K562 (cell line): ENCODE measurements around the gene HOXD12. TPM values are rescaled to one million over a fixed set of nuclear protein-coding genes. Genes with fewer than 3 reads are reported as not detected.

Experiments used
- ATAC-seq: fragments of 200-7000 bp; cut with Tn5 transposase; 3 replicates; pipeline ENCODE4 v1.9.1; 2020; ENCODE audit warnings: moderate library complexity
- BruUV-seq: library from RNA; stranded (reverse); fragments of 400-500 nt; replicated peaks from 2 replicates; lab custom pipeline; 2021; lab: Mats Ljungman, UMichigan
- CTCF ChIA-PET: fragments of 300-600 bp; formaldehyde crosslinking; extraction: SDS; loops from one replicate; lab custom pipeline; 2021; ENCODE audit warnings: low intra/inter-chr PET ratio; lab: Yijun Ruan, JAX
- POLR2A ChIA-PET: fragments of 300-600, 350-650 bp; sonication (Branson Sonifier 250); formaldehyde crosslinking; extraction: SDS; loops from one replicate; lab custom pipeline; 2021; ENCODE audit warnings: antibody characterized with exemption, inconsistent platforms; lab: Yijun Ruan, JAX
- DNase-seq, 4 experiments: peaks; one replicate each; pipeline versions ENCODE4 v3.0.0 to v3.0.0-alpha.2; 2011 to 2018; ENCODE audit warnings: low spot score in 3 of 4, mixed read lengths in 3 of 4; ENCODE audit errors: extremely low read depth in 1 of 4
- FAIRE-seq: peaks from 2 replicates; lab custom pipeline; 2011; peaks lifted over from hg19 to GRCh38; lab: Jason Lieb, UNC
- H2AFZ ChIP-seq: 2 replicates; pipeline ENCODE4 v1.6.0; 2011; ENCODE audit warnings: low read depth, low read length, control low read depth, inconsistent platforms
- H3K27ac ChIP-seq: fragments of 200-600 bp; 3 replicates; pipeline ENCODE4 v1.8.0; 2011; ENCODE audit warnings: low read depth, mild to moderate bottlenecking, control low read depth, inconsistent platforms, low read length, moderate library complexity, mixed read lengths; ENCODE audit errors: extremely low read depth
- H3K27me3 ChIP-seq, 2 experiments: fragments of 300-600 bp in 1 of 2; 2 replicates in 1 of 2; 3 replicates in 1 of 2; pipeline versions ENCODE4 v1.6.0 to v1.8.0; 2011; ENCODE audit warnings: inconsistent platforms in 2 of 2, low read length in 2 of 2, mild to moderate bottlenecking in 1 of 2, mixed read lengths in 1 of 2, moderate library complexity in 1 of 2; ENCODE audit not compliant: control insufficient read depth in 2 of 2, insufficient read depth in 2 of 2
- H3K36me3 ChIP-seq: fragments of 300-600 bp; 3 replicates; pipeline ENCODE4 v1.8.0; 2011; ENCODE audit warnings: mild to moderate bottlenecking, low read length, inconsistent platforms; ENCODE audit not compliant: control insufficient read depth, insufficient read depth
- H3K4me1 ChIP-seq, 2 experiments: fragments of 200-600 bp in 1 of 2; replicated peaks in 1 of 2; 2 replicates in 1 of 2; 3 replicates in 1 of 2; pipeline versions ENCODE4 v1.5.1 to v1.8.0; 2011; ENCODE audit warnings: inconsistent platforms in 2 of 2, low read length in 2 of 2, mild to moderate bottlenecking in 1 of 2, mixed read lengths in 1 of 2, moderate library complexity in 1 of 2; ENCODE audit not compliant: control insufficient read depth in 2 of 2, insufficient read depth in 2 of 2
- H3K4me2 ChIP-seq: 2 replicates; pipeline ENCODE4 v1.6.1; 2011; ENCODE audit warnings: low read length, control low read depth, inconsistent platforms, mixed read lengths; ENCODE audit not compliant: insufficient read depth
- H3K4me3 ChIP-seq: fragments of 200-600 bp; sonication (generic), shearing (Covaris generic); 2 replicates; pipeline ENCODE4 v1.5.1; 2016; ENCODE audit warnings: control low read depth, inconsistent platforms
- H3K79me2 ChIP-seq: fragments of 200-600 bp; 3 replicates; pipeline ENCODE4 v1.8.0; 2011; ENCODE audit warnings: low read length, inconsistent platforms; ENCODE audit not compliant: control insufficient read depth, insufficient read depth
- H3K9ac ChIP-seq, 2 experiments: 2 replicates each; pipeline versions ENCODE4 v1.6.0 to v1.6.1; 2011; ENCODE audit warnings: low read depth in 2 of 2, low read length in 2 of 2, control low read depth in 1 of 2, inconsistent platforms in 1 of 2, mild to moderate bottlenecking in 1 of 2, mixed read lengths in 1 of 2; ENCODE audit not compliant: insufficient read depth in 1 of 2
- H3K9me1 ChIP-seq: one replicate; pipeline ENCODE4 v1.6.0; 2011; ENCODE audit warnings: inconsistent platforms, mild to moderate bottlenecking, low read length, moderate library complexity; ENCODE audit not compliant: control insufficient read depth, insufficient read depth
- H3K9me3 ChIP-seq: replicated peaks from 2 replicates; pipeline ENCODE4 v1.5.1; 2011; ENCODE audit warnings: low read depth, low read length, inconsistent platforms; ENCODE audit not compliant: control insufficient read depth, insufficient read depth
- H4K20me1 ChIP-seq: replicated peaks from 2 replicates; pipeline ENCODE4 v1.6.1; 2011; ENCODE audit warnings: low read length, inconsistent platforms, mixed read lengths; ENCODE audit not compliant: control insufficient read depth, insufficient read depth
- EGR1 ChIP-seq: fragments of 450-650 bp; conservative IDR thresholded peaks from 2 replicates; pipeline ENCODE4 v1.6.1; 2017; ENCODE audit warnings: mild to moderate bottlenecking
- PHF20 ChIP-seq: fragments of 450-650 bp; IDR thresholded peaks from 2 replicates; pipeline ENCODE4 v1.6.1; 2018; ENCODE audit not compliant: partially characterized antibody
- RBM39 ChIP-seq: fragments of 200-400 bp; formaldehyde crosslinking; optimal IDR thresholded peaks from 2 replicates; pipeline ENCODE3; 2018; ENCODE audit warnings: low read depth, low read length
- TCFL5 ChIP-seq: fragments of 250-450 bp; sonication (Bioruptor Pico); conservative IDR thresholded peaks from 2 replicates; pipeline ENCODE4 v1.6.1; 2021; ENCODE audit warnings: mild to moderate bottlenecking, moderate library complexity, matching md5 sums
- ZNF253 ChIP-seq: fragments of 250-450 bp; sonication (Bioruptor Pico); conservative IDR thresholded peaks from 2 replicates; pipeline ENCODE4 v1.6.1; 2021; ENCODE audit warnings: mild to moderate bottlenecking
- ZNF316 ChIP-seq: fragments of 450-650 bp; IDR thresholded peaks from 2 replicates; pipeline ENCODE4 v1.6.1; 2016
- ZNF830 ChIP-seq: fragments of 250-450 bp; sonication (Bioruptor Pico); IDR thresholded peaks from 2 replicates; pipeline ENCODE4 v1.5.0; 2021; ENCODE audit warnings: mild to moderate bottlenecking
- WGBS: fragments of 100-300 bp; shearing (Covaris generic); methylation state at CpG from one replicate; pipeline ENCODE4 v1.1.6; 2016; ENCODE audit warnings: low coverage, mixed read lengths; ENCODE audit not compliant: insufficient coverage; ENCODE audit errors: missing lambda C conversion rate; 5-methylcytosine and 5-hydroxymethylcytosine counted together
- in situ Hi-C: fragments of 300-500 bp; cut with MboI; formaldehyde crosslinking; loops from 4 replicates; pipeline ENCODE4 v1.15.0; 2018; ENCODE audit warnings: inconsistent platforms, mixed read lengths
- intact Hi-C: fragments of 100-400 bp; cut with micrococcal nuclease; formaldehyde crosslinking; loops from 2 replicates; pipeline ENCODE4 v1.14.2; 2022
- polyA plus RNA-seq, 8 experiments: library from polyadenylated mRNA; depleted of rRNA in 4 of 8; stranded (reverse) in 5 of 8; unstranded in 3 of 8; fragments of >200 nt; fragmentation: Nextera tagmentation in 2 of 8; fragmentation: Illumina TruSeq in 1 of 8; extraction: Ambion mirVana in 2 of 8; extraction: Trizol in 1 of 8; gene quantifications; 2 replicates each; pipeline versions ENCODE4 v1.2.1 to v1.2.3, GENCODE V29; 2011 to 2014; ENCODE audit warnings: inconsistent platforms in 1 of 8, missing spikeins in 1 of 8
- total RNA-seq, 7 experiments: library from RNA; depleted of rRNA in 6 of 7; stranded (reverse); fragments of >200 nt in 6 of 7; fragmentation: Illumina TruSeq in 2 of 7; extraction: Trizol in 2 of 7; gene quantifications; 2 replicates each; pipeline versions ENCODE4 v1.2.1 to v1.2.3, GENCODE V29; 2011 to 2021; ENCODE audit warnings: low replicate concordance in 1 of 7

The HOXD12 gene
- total and polyA plus RNA-seq, 9 of the 15 experiments (the other 6 are each of a cell fraction or from before 2014, with no cell fraction given) = not detected

GRCh38 chr2:176124110-176124946 lies 24.7 kb downstream of the HOXD12 start:
- BruUV-seq = no TSS peak
- intact Hi-C loops = no loop called here
- no peak overlapping the region for H3K4me2 ChIP-seq
- in situ Hi-C loops = no loop called here
- H3K79me2 ChIP-seq = no peaks in the 10 kb centered on the region
- no peaks in the 10 kb centered on the region for H3K9me1 ChIP-seq
- no peaks in the 10 kb centered on the region for H3K9me3 ChIP-seq
- H2AFZ ChIP-seq = no peak overlapping the region
- no peak for FAIRE-seq
- CTCF ChIA-PET = interaction anchor here (1.1 kb wide), 1 partner anchor 1023 kb away, joined by 3 read pairs; no protein-coding TSS in a partner anchor
- H3K4me1 ChIP-seq = peaks cover 0 to 26% of the 10 kb centered on the region in 2 experiments; a peak in 2 of 5 replicates
- no peak overlapping the region for H3K27ac ChIP-seq
- ATAC-seq = no peak
- no peak for DNase-seq
- TF ChIP-seq ZNF253 (CRISPR knock-in tag) = no peak
- TF ChIP-seq ZNF316 = 0 out of 2 replicates have a peak, but pooled peaks have one; percentile 16
- no peak for TF ChIP-seq PHF20
- TF ChIP-seq ZNF830 = no peak
- TF ChIP-seq RBM39 = no peak
- no peak for TF ChIP-seq TCFL5 (CRISPR knock-in tag)
- TF ChIP-seq EGR1 = 0 out of 2 replicates have a peak, but pooled peaks have one; percentile 23
- H3K27me3 ChIP-seq = peaks cover 76 to 78% of the 10 kb centered on the region in 2 experiments
- POLR2A ChIA-PET = interaction anchor here (0.6 kb wide), 1 partner anchor 1471 kb away, joined by 3 read pairs; no protein-coding TSS in a partner anchor
- no peaks in the 10 kb centered on the region for H3K36me3 ChIP-seq
- no peak overlapping the region for H3K4me3 ChIP-seq
- H4K20me1 ChIP-seq = 0 out of 2 replicates have a peak, but pooled peaks cover 6% of the 10 kb centered on the region
- WGBS = 1% methylated on average over 34 of the region's 34 CpGs
- H3K9ac ChIP-seq = no peak overlapping the region
